PC-9 (cell line): Measurements from ENCODE around the gene SMCR8. TPM values are rescaled to one million over a fixed set of nuclear protein-coding genes. Genes with fewer than 3 reads are reported as not detected.
A peak's percentile ranks its signal among the peaks of the same experiment; 100 is the strongest.

Experiments
- BruUV-seq: library from RNA; stranded (reverse); fragments of 400-500 nt; replicated peaks from 2 replicates; lab custom pipeline; 2021; lab: Mats Ljungman, UMichigan
- CTCF ChIA-PET: fragments of 300-600 bp; sonication (Branson Sonifier 250); formaldehyde crosslinking; loops from one replicate; lab custom pipeline; 2022; ENCODE audit warnings: antibody characterized with exemption; lab: Charles Lee
- POLR2A ChIA-PET: fragments of 300-600 bp; sonication (Branson Sonifier 250); formaldehyde crosslinking; loops from one replicate; lab custom pipeline; 2022; ENCODE audit warnings: antibody characterized with exemption; ENCODE audit not compliant: unreplicated experiment; lab: Charles Lee
- DNase-seq, 2 experiments: peaks; one replicate each; pipeline versions ENCODE4 v3.0.0 to v3.0.0-alpha.2; 2015 to 2022; ENCODE audit warnings: mixed read lengths in 1 of 2
- H2AFZ ChIP-seq: fragments of 200-600 bp; sonication (generic); 2 replicates; pipeline ENCODE4 v1.8.1; 2017; ENCODE audit warnings: antibody characterized with exemption
- H3F3A ChIP-seq: fragments of 200-600 bp; sonication (generic); 2 replicates; pipeline ENCODE4 v1.8.1; 2017; ENCODE audit warnings: antibody characterized with exemption, mild to moderate bottlenecking, low read depth; ENCODE audit not compliant: insufficient read depth
- H3K27ac ChIP-seq: fragments of 200-600 bp; sonication (generic); 2 replicates; pipeline ENCODE4 v1.6.1; 2016; ENCODE audit warnings: mixed run types
- H3K27me3 ChIP-seq: fragments of 200-600 bp; sonication (generic); 2 replicates; pipeline ENCODE4 v1.6.1; 2016; ENCODE audit warnings: low read depth, mixed run types; ENCODE audit not compliant: insufficient read depth
- H3K36me3 ChIP-seq: fragments of 200-600 bp; sonication (generic); 2 replicates; pipeline ENCODE4 v1.6.1; 2016; ENCODE audit warnings: low read depth, mixed run types
- H3K4me1 ChIP-seq: fragments of 200-600 bp; sonication (generic); replicated peaks from 2 replicates; pipeline ENCODE4 v1.6.1; 2016; ENCODE audit warnings: mixed run types; ENCODE audit not compliant: insufficient read depth
- H3K4me2 ChIP-seq: fragments of 200-600 bp; sonication (generic); 2 replicates; pipeline ENCODE4 v1.6.1; 2017; ENCODE audit warnings: mixed run types
- H3K4me3 ChIP-seq: fragments of 200-600 bp; sonication (generic); 2 replicates; pipeline ENCODE4 v1.6.1; 2016; ENCODE audit warnings: mixed run types
- H3K79me2 ChIP-seq: fragments of 200-600 bp; sonication (generic); 2 replicates; pipeline ENCODE4 v1.6.1; 2017; ENCODE audit warnings: low read depth, mixed run types
- H3K9me2 ChIP-seq: fragments of 200-600 bp; sonication (generic); 2 replicates; pipeline ENCODE4 v1.8.1; 2017; ENCODE audit warnings: mild to moderate bottlenecking; ENCODE audit not compliant: insufficient read depth
- H3K9me3 ChIP-seq: fragments of 200-600 bp; sonication (generic); 2 replicates; pipeline ENCODE4 v1.8.1; 2016; ENCODE audit warnings: low read depth; ENCODE audit not compliant: insufficient read depth
- H4K20me1 ChIP-seq: fragments of 200-600 bp; sonication (generic); 2 replicates; pipeline ENCODE4 v1.8.1; 2017; ENCODE audit not compliant: insufficient read depth
- EZH2 ChIP-seq: fragments of 200-600 bp; sonication (generic); IDR thresholded peaks from 2 replicates; pipeline ENCODE4 v1.8.0; 2017; ENCODE audit warnings: antibody characterized with exemption, low read depth
- intact Hi-C: fragments of 100-400 bp; cut with micrococcal nuclease; formaldehyde crosslinking; loops from one replicate; pipeline ENCODE4 v1.10.0; 2022; ENCODE audit not compliant: unreplicated experiment
- total RNA-seq: library from RNA; stranded (reverse); gene quantifications from 2 replicates; pipeline ENCODE4 v1.2.3, GENCODE V29; 2021
- TF ChIP-seq, protein P1 (sequence below): fragments of 200-600 bp; sonication (generic); conservative IDR thresholded peaks from 2 replicates; pipeline ENCODE4 v1.6.1; 2017; ENCODE audit warnings: mixed run types, antibody characterized with exemption, mild to moderate bottlenecking, moderate library complexity

SMCR8 gene
- total RNA-seq, 1 experiment from 2014 or later = 23.8 TPM

DNA sequence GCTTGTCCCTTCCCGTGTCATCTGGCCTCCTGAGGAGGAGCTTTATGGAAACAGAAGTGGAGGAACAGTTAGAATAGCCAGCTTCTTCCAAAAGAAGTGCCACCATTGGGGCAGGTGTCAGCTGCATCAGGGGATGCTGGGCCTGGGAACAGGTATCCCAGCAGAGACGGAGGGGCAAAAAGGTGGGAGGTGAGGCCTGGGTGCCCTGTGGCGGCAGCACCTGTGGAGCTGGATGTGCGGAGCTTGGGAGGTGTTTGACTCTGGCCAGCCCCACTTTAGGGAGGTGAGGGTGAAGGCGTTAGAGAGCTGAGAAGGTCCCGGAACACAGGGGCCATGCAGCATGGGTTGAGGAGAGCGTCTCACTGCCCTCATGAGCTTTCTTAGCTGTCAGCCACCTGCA lies 5.2 kb downstream of the SMCR8 start:
- Histone ChIP-seq H2AFZ (no peak overlapping the region), H3K4me3 (no peak overlapping the region), H3K79me2 (peaks cover 49% of the 10 kb centered on the region), H3K36me3 (peaks cover 12% of the 10 kb centered on the region), H4K20me1 (peaks cover 67% of the 10 kb centered on the region), H3K9me2 (no peaks in the 10 kb centered on the region), H3K4me2 (no peak overlapping the region), H3K27me3 (no peaks in the 10 kb centered on the region), H3K9me3 (no peaks in the 10 kb centered on the region), H3F3A (no peaks in the 10 kb centered on the region), H3K4me1 (peaks cover 31% of the 10 kb centered on the region), H3K27ac (no peak overlapping the region)
- BruUV-seq = no TSS peak
- ChIA-PET POLR2A (no interaction called here), CTCF (interaction anchor here (0.7 kb wide), 1 partner anchor 247 kb away, joined by 3 read pairs; no protein-coding TSS in a partner anchor)
- intact Hi-C loops = no loop called here
- DNase-seq = no peak
- no peak for TF ChIP-seq EZH2
- TF ChIP-seq, protein P1, sequence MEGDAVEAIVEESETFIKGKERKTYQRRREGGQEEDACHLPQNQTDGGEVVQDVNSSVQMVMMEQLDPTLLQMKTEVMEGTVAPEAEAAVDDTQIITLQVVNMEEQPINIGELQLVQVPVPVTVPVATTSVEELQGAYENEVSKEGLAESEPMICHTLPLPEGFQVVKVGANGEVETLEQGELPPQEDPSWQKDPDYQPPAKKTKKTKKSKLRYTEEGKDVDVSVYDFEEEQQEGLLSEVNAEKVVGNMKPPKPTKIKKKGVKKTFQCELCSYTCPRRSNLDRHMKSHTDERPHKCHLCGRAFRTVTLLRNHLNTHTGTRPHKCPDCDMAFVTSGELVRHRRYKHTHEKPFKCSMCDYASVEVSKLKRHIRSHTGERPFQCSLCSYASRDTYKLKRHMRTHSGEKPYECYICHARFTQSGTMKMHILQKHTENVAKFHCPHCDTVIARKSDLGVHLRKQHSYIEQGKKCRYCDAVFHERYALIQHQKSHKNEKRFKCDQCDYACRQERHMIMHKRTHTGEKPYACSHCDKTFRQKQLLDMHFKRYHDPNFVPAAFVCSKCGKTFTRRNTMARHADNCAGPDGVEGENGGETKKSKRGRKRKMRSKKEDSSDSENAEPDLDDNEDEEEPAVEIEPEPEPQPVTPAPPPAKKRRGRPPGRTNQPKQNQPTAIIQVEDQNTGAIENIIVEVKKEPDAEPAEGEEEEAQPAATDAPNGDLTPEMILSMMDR = no peak

DNA sequence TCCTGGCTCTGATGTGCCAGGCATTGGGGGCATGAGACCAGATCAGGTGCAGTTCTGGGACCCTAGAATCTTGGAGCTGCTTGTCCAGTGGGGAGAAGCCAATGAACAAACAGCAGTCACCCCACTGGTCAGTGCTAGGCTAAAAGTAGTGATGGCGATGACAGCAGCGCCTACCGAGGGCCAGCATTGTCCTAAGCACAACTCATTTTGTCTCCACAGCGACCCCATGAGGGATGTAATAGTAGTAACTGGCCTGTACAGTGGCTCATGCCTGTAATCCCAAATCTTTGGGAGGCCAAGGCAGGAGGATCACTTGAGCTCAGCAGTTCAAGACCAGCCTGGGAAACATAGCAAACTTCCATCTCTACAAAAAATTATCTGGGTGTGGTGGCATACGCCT lies 6.2 kb downstream of the SMCR8 start:
- H3K27ac ChIP-seq = no peak overlapping the region
- TF ChIP-seq EZH2 = no peak
- TF ChIP-seq, protein P1 = no peak; the same call in 1 of the 2 replicates
- H3K79me2 ChIP-seq = peaks cover 39% of the 10 kb centered on the region
- H3K27me3 ChIP-seq = no peaks in the 10 kb centered on the region
- no TSS peak for BruUV-seq
- H3K4me1 ChIP-seq = peaks cover 25% of the 10 kb centered on the region
- ChIA-PET CTCF (interaction anchor here (0.5 kb wide), 1 partner anchor 107 kb away, joined by 7 read pairs; no protein-coding TSS in a partner anchor), POLR2A (interaction anchor here (0.6 kb wide), 1 partner anchor 57 kb away, joined by 7 read pairs; no protein-coding TSS in a partner anchor)
- no peak overlapping the region for H2AFZ ChIP-seq
- no peak overlapping the region for H3K4me2 ChIP-seq
- H3K9me3 ChIP-seq = no peaks in the 10 kb centered on the region
- peaks cover 67% of the 10 kb centered on the region for H4K20me1 ChIP-seq
- H3K36me3 ChIP-seq = peaks cover 10% of the 10 kb centered on the region
- DNase-seq = peak in 1 of 2 experiments; percentile 2
- H3K4me3 ChIP-seq = no peak overlapping the region
- intact Hi-C loops = no loop called here
- no peaks in the 10 kb centered on the region for H3K9me2 ChIP-seq
- H3F3A ChIP-seq = no peaks in the 10 kb centered on the region

DNA sequence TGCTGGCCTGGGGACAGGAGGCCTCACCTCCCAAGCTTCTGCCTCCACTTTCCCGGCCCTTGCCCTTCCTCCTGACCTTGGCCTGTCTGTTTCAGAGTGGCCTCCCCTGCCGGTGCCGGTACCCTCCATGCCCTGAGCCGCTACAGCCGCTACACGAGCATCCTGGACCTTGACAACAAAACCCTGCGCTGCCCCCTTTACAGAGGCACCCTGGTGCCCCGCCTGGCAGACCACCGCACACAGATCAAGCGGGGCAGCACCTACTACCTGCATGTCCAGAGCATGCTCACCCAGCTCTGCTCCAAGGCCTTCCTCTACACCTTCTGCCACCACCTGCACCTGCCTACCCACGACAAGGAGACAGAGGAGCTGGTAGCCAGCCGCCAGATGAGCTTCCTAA lies 7.4 kb downstream of the SMCR8 start:
- POLR2A ChIA-PET = no interaction called here

More for the DNA sequence above, 7.4 kb downstream of the SMCR8 start:
- Histone ChIP-seq H3K27ac (no peak overlapping the region), H2AFZ (no peak overlapping the region), H3F3A (0 out of 2 replicates have a peak, but pooled peaks cover 3% of the 10 kb centered on the region), H3K4me2 (no peak overlapping the region), H3K4me3 (no peak overlapping the region), H3K36me3 (no peaks in the 10 kb centered on the region; the same call in 1 of the 2 replicates), H4K20me1 (peaks cover 57% of the 10 kb centered on the region), H3K4me1 (0 out of 2 replicates have a peak, but pooled peaks cover 12% of the 10 kb centered on the region), H3K9me2 (no peaks in the 10 kb centered on the region), H3K9me3 (no peaks in the 10 kb centered on the region), H3K79me2 (peaks cover 27% of the 10 kb centered on the region), H3K27me3 (no peaks in the 10 kb centered on the region)
- BruUV-seq = no TSS peak
- intact Hi-C loops = no loop called here
- CTCF ChIA-PET = interaction anchor here (1.0 kb wide), 1 partner anchor 104 kb away, joined by 5 read pairs; no protein-coding TSS in a partner anchor
- no peak for DNase-seq
- TF ChIP-seq EZH2 = no peak
- TF ChIP-seq, protein P1 = no peak
